ENCODE measurements around the gene HAUS8. TPM values are rescaled to one million over a fixed set of nuclear protein-coding genes. Genes with fewer than 3 reads are reported as not detected.

HAUS8 gene
- total RNA-seq, 4 donors from 2014 or later: 3.3 to 7.0 (median 5.7) TPM

GRCh38 chr19:17116996-17117702, 41.9 kb upstream of the HAUS8 start:
- WGBS, 2 donors: 76 to 79% methylated on average over 12 to 14 of the region's 14 CpGs
- intact Hi-C loops (cut with DNase I; ENCODE audit: low total_unique reads): no loop called here
- DNase-seq (ENCODE audit: low spot score in 2 of 2): no peak
- TF ChIP-seq POLR2A (IDR thresholded peaks at IDR 0.05): no peak
- no peak for TF ChIP-seq CTCF (IDR thresholded peaks at IDR 0.05)
- no peak overlapping the region for H3K4me3 ChIP-seq (ENCODE audit: low read depth, poor library complexity, severe bottlenecking)

- intact Hi-C loops (cut with DNase I; ENCODE audit: low total_unique reads): no loop called here
- H3K4me3 ChIP-seq (ENCODE audit: low read depth, poor library complexity, severe bottlenecking): no peak overlapping the region
- 46 to 62% methylated on average over 11 to 12 of the region's 12 CpGs for WGBS, 2 donors
- TF ChIP-seq CTCF (IDR thresholded peaks at IDR 0.05) (no peak), POLR2A (IDR thresholded peaks at IDR 0.05) (no peak)
- DNase-seq (ENCODE audit: low spot score in 2 of 2): no peak
Measured at GRCh38 chr19:17114414-17114831, 39.2 kb upstream of the HAUS8 start.

- TF ChIP-seq POLR2A (IDR thresholded peaks at IDR 0.05) (no peak), CTCF (IDR thresholded peaks at IDR 0.05) (no peak)
- no peak for DNase-seq (ENCODE audit: low spot score in 2 of 2)
- intact Hi-C loops (cut with DNase I; ENCODE audit: low total_unique reads): no loop called here
- WGBS, 2 donors: 85 to 89% methylated on average over 17 of the region's 17 CpGs
- H3K4me3 ChIP-seq (ENCODE audit: low read depth, poor library complexity, severe bottlenecking): no peak overlapping the region
Measured at GRCh38 chr19:17113127-17113785, 38.0 kb upstream of the HAUS8 start.

- H3K4me3 ChIP-seq (ENCODE audit: low read depth, poor library complexity, severe bottlenecking): no peak overlapping the region
- no peak for DNase-seq (ENCODE audit: low spot score in 2 of 2)
- WGBS, 2 donors: 83 to 85% methylated on average over 6 to 7 of the region's 7 CpGs
- intact Hi-C loops (cut with DNase I; ENCODE audit: low total_unique reads): no loop called here
- TF ChIP-seq CTCF (IDR thresholded peaks at IDR 0.05): no peak
- no peak for TF ChIP-seq POLR2A (IDR thresholded peaks at IDR 0.05)
Measured at GRCh38 chr19:17112700-17113099, 37.4 kb upstream of the HAUS8 start.

- no peak for DNase-seq (ENCODE audit: low spot score in 2 of 2)
- intact Hi-C loops (cut with DNase I; ENCODE audit: low total_unique reads): no loop called here
Measured at GRCh38 chr19:17112271-17112670, 37.0 kb upstream of the HAUS8 start.

More at GRCh38 chr19:17112271-17112670, 37.0 kb upstream of the HAUS8 start:
- H3K4me3 ChIP-seq (ENCODE audit: low read depth, poor library complexity, severe bottlenecking): no peak overlapping the region
- WGBS, 2 donors: 84 to 87% methylated on average over 17 of the region's 17 CpGs
- TF ChIP-seq CTCF (IDR thresholded peaks at IDR 0.05) (no peak), POLR2A (IDR thresholded peaks at IDR 0.05) (no peak)
